ENCODE measurements around the gene SOX8. TPM values are rescaled to one million over a fixed set of nuclear protein-coding genes. Genes with fewer than 3 reads are reported as not detected.

Gene SOX8
- total RNA-seq, 1 donor from 2014 or later, result 0.81 TPM

GRCh38 chr16:988471-989353, 7.1 kb downstream of the SOX8 start:
- ATAC-seq, result no peak
- H3K27me3 ChIP-seq, result no peaks in the 10 kb centered on the region

GRCh38 chr16:989354-989814, 7.8 kb downstream of the SOX8 start:
- H3K27me3 ChIP-seq, result no peaks in the 10 kb centered on the region
- H3K36me3 ChIP-seq, result no peaks in the 10 kb centered on the region
- no peak for ATAC-seq
- H3K4me3 ChIP-seq, result no peak overlapping the region
- no peaks in the 10 kb centered on the region for H3K9me3 ChIP-seq
- H3K27ac ChIP-seq, result no peak overlapping the region
- no peaks in the 10 kb centered on the region for H3K4me1 ChIP-seq
- intact Hi-C loops (cut with DNase I), result no loop called here
- TF ChIP-seq CTCF (IDR thresholded peaks at IDR 0.05), result no peak
- no peak for DNase-seq

More at GRCh38 chr16:988471-989353, 7.1 kb downstream of the SOX8 start:
- no peak for DNase-seq
- intact Hi-C loops (cut with DNase I), result no loop called here
- no peak for TF ChIP-seq CTCF (IDR thresholded peaks at IDR 0.05)
- Histone ChIP-seq H3K36me3 (no peaks in the 10 kb centered on the region), H3K9me3 (no peaks in the 10 kb centered on the region), H3K4me1 (no peaks in the 10 kb centered on the region), H3K27ac (no peak overlapping the region), H3K4me3 (no peak overlapping the region)

GRCh38 chr16:990516-991291, 9.1 kb downstream of the SOX8 start:
- no peaks in the 10 kb centered on the region for H3K4me1 ChIP-seq
- no peak overlapping the region for H3K27ac ChIP-seq
- intact Hi-C loops (cut with DNase I), result no loop called here
- no peaks in the 10 kb centered on the region for H3K36me3 ChIP-seq
- H3K4me3 ChIP-seq, result no peak overlapping the region
- H3K27me3 ChIP-seq, result no peaks in the 10 kb centered on the region
- no peak for DNase-seq
- H3K9me3 ChIP-seq, result peaks cover 2% of the 10 kb centered on the region
- no peak for ATAC-seq
- TF ChIP-seq CTCF (IDR thresholded peaks at IDR 0.05), result no peak

GRCh38 chr16:991345-991744, 9.8 kb downstream of the SOX8 start:
- DNase-seq (no peak), ATAC-seq (no peak)
- TF ChIP-seq CTCF (IDR thresholded peaks at IDR 0.05), result no peak
- H3K4me3 ChIP-seq, result no peak overlapping the region
- no peaks in the 10 kb centered on the region for H3K36me3 ChIP-seq
- H3K9me3 ChIP-seq, result peaks cover 4% of the 10 kb centered on the region
- H3K27ac ChIP-seq, result no peak overlapping the region
- intact Hi-C loops (cut with DNase I), result no loop called here
- no peaks in the 10 kb centered on the region for H3K27me3 ChIP-seq
- H3K4me1 ChIP-seq, result no peaks in the 10 kb centered on the region

GRCh38 chr16:991773-992172, 10.2 kb downstream of the SOX8 start:
- no peak overlapping the region for H3K27ac ChIP-seq
- ATAC-seq (no peak), DNase-seq (no peak)
- peaks cover 4% of the 10 kb centered on the region for H3K9me3 ChIP-seq
- H3K27me3 ChIP-seq, result no peaks in the 10 kb centered on the region
- H3K4me1 ChIP-seq, result no peaks in the 10 kb centered on the region
- intact Hi-C loops (cut with DNase I), result no loop called here
- no peaks in the 10 kb centered on the region for H3K36me3 ChIP-seq
- no peak overlapping the region for H3K4me3 ChIP-seq
- TF ChIP-seq CTCF (IDR thresholded peaks at IDR 0.05), result no peak
